Liver (tissue), 3 donors: Measurements from ENCODE around the gene ALX4.

ENCODE experiments used
- RAD21 ChIP-seq, 2 donors: IDR thresholded peaks; 2 replicates each; pipeline ENCODE4 v1.6.1; 2016; ENCODE audit warnings: antibody characterized with exemption in 2 of 2, mild to moderate bottlenecking in 2 of 2
- SP1 ChIP-seq: IDR thresholded peaks from 2 replicates; pipeline ENCODE4 v1.6.1; 2018; ENCODE audit warnings: antibody characterized with exemption, mild to moderate bottlenecking
- TAF1 ChIP-seq: conservative IDR thresholded peaks from 2 replicates; pipeline ENCODE4 v1.6.1; 2016; ENCODE audit warnings: antibody characterized with exemption, mild to moderate bottlenecking
- TF ChIP-seq, protein P1 (sequence below): IDR thresholded peaks from 2 replicates; pipeline ENCODE4 v1.6.1; 2016; ENCODE audit warnings: antibody characterized with exemption, mild to moderate bottlenecking
- TF ChIP-seq, protein P2 (sequence below): fragments of 150-350 bp; IDR thresholded peaks from 2 replicates; pipeline ENCODE4 v1.5.1; 2017; ENCODE audit warnings: improper control_type of control experiment, low read depth, low read length; ENCODE audit not compliant: missing input control
- TF ChIP-seq, protein P3 (sequence below): IDR thresholded peaks from 2 replicates; pipeline ENCODE4 v1.6.1; 2016; ENCODE audit warnings: antibody characterized with exemption
- TF ChIP-seq, protein P4 (sequence below): IDR thresholded peaks from 2 replicates; pipeline ENCODE4 v1.6.1; 2016; ENCODE audit warnings: antibody characterized with exemption
- donor health status: healthy.
- donor health status: healthy.

DNA sequence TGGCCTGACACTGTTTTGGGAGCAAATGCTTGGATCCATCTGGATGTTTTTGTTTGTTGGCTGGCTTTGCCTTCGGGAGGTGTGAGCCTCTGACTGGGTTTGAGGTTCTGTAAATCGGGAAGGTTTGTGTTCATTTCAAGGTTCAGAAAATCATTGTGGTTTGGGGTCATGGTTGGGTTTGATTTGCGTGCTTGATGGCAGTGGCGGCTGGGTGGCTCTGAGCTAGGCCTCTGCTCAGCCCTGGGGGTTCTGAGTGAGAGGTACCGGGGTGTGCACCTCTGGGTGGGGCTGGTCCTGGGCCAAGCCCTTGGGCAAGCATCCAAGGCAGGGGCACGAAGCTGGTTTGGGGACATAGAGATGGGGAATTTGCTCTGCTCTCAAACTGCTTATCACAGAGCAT lies 37.0 kb upstream of the ALX4 start:
- TF ChIP-seq, protein P1, sequence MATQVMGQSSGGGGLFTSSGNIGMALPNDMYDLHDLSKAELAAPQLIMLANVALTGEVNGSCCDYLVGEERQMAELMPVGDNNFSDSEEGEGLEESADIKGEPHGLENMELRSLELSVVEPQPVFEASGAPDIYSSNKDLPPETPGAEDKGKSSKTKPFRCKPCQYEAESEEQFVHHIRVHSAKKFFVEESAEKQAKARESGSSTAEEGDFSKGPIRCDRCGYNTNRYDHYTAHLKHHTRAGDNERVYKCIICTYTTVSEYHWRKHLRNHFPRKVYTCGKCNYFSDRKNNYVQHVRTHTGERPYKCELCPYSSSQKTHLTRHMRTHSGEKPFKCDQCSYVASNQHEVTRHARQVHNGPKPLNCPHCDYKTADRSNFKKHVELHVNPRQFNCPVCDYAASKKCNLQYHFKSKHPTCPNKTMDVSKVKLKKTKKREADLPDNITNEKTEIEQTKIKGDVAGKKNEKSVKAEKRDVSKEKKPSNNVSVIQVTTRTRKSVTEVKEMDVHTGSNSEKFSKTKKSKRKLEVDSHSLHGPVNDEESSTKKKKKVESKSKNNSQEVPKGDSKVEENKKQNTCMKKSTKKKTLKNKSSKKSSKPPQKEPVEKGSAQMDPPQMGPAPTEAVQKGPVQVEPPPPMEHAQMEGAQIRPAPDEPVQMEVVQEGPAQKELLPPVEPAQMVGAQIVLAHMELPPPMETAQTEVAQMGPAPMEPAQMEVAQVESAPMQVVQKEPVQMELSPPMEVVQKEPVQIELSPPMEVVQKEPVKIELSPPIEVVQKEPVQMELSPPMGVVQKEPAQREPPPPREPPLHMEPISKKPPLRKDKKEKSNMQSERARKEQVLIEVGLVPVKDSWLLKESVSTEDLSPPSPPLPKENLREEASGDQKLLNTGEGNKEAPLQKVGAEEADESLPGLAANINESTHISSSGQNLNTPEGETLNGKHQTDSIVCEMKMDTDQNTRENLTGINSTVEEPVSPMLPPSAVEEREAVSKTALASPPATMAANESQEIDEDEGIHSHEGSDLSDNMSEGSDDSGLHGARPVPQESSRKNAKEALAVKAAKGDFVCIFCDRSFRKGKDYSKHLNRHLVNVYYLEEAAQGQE = no peak
- TF ChIP-seq, protein P2, sequence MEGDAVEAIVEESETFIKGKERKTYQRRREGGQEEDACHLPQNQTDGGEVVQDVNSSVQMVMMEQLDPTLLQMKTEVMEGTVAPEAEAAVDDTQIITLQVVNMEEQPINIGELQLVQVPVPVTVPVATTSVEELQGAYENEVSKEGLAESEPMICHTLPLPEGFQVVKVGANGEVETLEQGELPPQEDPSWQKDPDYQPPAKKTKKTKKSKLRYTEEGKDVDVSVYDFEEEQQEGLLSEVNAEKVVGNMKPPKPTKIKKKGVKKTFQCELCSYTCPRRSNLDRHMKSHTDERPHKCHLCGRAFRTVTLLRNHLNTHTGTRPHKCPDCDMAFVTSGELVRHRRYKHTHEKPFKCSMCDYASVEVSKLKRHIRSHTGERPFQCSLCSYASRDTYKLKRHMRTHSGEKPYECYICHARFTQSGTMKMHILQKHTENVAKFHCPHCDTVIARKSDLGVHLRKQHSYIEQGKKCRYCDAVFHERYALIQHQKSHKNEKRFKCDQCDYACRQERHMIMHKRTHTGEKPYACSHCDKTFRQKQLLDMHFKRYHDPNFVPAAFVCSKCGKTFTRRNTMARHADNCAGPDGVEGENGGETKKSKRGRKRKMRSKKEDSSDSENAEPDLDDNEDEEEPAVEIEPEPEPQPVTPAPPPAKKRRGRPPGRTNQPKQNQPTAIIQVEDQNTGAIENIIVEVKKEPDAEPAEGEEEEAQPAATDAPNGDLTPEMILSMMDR = no peak
- TF ChIP-seq, protein P3, sequence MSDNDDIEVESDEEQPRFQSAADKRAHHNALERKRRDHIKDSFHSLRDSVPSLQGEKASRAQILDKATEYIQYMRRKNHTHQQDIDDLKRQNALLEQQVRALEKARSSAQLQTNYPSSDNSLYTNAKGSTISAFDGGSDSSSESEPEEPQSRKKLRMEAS = no peak
- TF ChIP-seq TAF1 (no peak), RAD21 (IDR thresholded peaks at IDR 0.05) (no peak), SP1 (no peak)
- TF ChIP-seq, protein P4, sequence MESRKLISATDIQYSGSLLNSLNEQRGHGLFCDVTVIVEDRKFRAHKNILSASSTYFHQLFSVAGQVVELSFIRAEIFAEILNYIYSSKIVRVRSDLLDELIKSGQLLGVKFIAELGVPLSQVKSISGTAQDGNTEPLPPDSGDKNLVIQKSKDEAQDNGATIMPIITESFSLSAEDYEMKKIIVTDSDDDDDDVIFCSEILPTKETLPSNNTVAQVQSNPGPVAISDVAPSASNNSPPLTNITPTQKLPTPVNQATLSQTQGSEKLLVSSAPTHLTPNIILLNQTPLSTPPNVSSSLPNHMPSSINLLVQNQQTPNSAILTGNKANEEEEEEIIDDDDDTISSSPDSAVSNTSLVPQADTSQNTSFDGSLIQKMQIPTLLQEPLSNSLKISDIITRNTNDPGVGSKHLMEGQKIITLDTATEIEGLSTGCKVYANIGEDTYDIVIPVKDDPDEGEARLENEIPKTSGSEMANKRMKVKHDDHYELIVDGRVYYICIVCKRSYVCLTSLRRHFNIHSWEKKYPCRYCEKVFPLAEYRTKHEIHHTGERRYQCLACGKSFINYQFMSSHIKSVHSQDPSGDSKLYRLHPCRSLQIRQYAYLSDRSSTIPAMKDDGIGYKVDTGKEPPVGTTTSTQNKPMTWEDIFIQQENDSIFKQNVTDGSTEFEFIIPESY = no peak
